Activated gamma-delta T cell (primary cell): ENCODE data around the gene CHD2.
"Not testable (repeated sequence)": the region's sequence is repeated elsewhere in the genome, so short reads cannot be mapped to it uniquely, and the experiment has no call there.

ENCODE experiments used
- DNase-seq: peaks from one replicate; lab custom pipeline; 2025; lab: John Stamatoyannopoulos, UW

CHD2 gene

GRCh38 chr15:93049914-93050578, 149.9 kb downstream of the CHD2 start:
- DNase-seq, result no peak

GRCh38 chr15:93050648-93051047, 150.5 kb downstream of the CHD2 start:
- no peak for DNase-seq

DNA sequence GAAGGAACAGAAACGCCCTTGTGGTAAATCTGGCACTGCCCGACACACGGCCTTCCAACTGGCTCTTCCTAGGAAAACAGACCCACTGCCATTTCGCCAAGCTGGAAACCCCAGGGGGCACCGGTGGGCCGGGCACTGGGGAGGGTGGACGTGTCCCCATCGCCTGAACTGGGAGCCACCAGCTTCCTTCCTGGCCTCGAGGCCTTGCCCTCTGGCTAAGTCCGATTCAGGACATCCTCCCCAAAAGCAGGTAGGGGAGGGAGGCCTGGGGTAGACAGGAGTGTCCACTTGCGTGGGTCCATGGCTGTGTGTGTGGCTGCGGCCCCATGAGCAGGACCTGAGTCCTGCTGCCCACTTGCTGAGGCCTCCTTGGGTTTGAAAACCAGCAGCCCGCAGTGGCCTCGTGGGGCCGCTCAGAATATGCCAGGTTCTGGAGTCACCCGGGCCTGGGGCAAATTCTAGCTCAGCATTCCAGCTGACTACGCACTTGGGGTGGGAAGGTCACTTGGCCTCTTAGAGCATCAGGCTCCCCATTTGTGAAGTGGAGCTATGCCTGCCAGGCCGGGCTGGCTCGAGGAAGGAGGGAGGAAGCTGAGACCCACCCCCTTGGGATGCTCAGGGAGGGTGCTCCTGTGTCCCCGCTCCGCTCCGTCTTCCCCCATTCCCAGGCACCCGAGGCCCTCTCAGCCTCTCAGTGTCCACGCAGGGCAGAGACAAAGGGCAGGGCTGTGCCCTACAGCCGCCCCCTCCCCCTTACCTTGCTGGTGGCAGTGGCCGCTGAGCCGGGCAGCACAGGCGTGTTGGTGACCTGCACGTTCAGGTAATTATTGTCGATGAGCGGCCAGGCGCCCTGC, 151.3 kb downstream of the CHD2 start:
- no peak for DNase-seq

- DNase-seq, result no peak
Observed at GRCh38 chr15:93052090-93052879, 152.2 kb downstream of the CHD2 start.

- DNase-seq, result no peak
Observed at GRCh38 chr15:93055211-93055610, 155.1 kb downstream of the CHD2 start.

- no peak for DNase-seq
Observed at GRCh38 chr15:93056836-93057235, 156.7 kb downstream of the CHD2 start.

GRCh38 chr15:93057618-93058017, 157.5 kb downstream of the CHD2 start:
- no peak for DNase-seq

DNA sequence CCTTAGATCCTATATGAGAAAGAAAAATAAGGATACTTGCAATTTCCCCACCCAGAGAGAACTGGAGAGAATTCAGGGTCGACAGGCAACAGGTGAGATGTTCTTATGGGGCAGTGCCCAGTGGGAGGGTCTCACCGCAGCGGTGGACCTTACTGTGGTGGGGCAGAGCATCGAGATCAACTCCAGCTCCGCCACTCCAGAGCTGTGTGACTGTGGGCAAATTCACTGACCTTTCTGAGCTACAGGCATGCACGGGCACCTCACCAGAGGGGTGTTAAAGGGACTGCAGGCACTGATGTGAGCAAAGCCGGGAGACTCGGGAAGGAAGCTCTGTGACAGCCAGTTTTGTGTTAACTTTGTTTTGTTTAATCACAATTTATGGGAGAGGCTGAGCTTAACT, 158.0 kb downstream of the CHD2 start:
- DNase-seq, result no peak

DNA sequence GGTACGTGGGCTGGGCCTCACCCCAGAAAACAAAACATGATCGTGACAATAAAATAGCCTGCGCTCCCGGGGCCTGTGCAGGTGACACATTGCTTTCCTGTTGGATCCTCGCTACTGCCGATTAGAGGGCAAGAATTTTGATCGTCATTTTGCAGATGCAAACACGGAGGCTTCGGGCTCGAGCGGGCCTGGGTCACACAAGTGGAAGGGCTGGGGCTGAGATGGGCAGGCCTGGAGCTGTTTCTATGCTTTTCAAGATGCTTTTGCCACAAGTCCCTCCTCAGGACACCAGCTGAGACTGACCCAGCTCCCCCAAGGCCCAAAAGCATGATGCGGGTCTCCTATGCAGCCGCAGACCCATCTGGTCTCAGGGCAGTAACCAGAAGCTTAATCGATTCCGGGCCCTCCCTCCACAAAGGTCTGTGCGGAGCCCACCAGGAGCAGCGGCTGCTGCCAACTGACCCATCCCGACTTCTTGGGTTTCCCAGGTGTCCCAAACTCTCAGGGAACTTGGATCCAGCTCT, 158.8 kb downstream of the CHD2 start:
- no peak for DNase-seq

- no peak for DNase-seq
Observed at GRCh38 chr15:93059442-93059841, 159.3 kb downstream of the CHD2 start.

DNA sequence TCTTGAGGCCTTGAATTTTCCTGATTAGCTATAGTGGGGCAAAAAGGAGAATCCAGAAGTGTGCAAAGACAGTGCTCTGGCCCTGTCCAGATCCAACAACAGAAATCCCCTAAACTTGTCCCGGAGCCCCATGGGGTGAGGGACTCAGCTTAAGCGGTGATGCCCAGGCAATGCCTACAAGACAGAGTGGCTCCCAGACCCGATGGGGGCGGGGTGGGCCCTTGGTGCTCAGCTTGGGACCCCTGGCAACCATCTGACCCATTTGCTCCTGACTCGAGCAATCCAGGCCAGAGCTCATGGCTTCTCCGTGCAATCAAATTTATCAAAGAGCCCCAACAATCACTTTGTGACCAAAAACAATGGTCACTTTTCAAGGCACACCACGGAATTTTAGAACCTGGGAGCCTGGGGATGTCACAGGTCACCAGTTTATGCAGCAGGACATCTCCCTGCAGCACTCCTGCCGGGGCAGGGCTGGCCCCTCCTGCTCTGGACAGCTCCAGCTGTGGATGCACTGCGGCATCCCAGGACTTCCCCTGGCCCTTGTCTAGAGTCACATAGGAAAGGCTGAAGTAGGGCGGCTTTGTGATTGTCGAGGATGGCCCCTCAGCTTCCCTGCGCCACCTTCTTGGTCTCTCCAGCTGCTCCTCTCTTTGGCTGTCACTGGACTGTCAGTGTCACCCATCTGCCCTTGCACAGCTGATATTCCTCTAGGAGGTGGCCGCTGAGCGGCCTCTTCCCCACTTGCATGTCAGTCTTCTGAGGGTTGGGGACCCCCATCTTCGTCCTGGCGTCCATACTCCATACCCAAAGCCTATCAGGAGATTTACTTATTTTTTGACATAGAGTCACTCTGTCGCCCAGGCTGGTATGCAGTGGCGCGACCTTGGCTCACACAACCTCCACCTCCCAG, 160.5 kb downstream of the CHD2 start:
- no peak for DNase-seq

- not testable (repeated sequence) for DNase-seq
Observed at GRCh38 chr15:93062628-93063261, 162.6 kb downstream of the CHD2 start.

GRCh38 chr15:93063262-93063671, 163.1 kb downstream of the CHD2 start:
- no peak for DNase-seq

DNA sequence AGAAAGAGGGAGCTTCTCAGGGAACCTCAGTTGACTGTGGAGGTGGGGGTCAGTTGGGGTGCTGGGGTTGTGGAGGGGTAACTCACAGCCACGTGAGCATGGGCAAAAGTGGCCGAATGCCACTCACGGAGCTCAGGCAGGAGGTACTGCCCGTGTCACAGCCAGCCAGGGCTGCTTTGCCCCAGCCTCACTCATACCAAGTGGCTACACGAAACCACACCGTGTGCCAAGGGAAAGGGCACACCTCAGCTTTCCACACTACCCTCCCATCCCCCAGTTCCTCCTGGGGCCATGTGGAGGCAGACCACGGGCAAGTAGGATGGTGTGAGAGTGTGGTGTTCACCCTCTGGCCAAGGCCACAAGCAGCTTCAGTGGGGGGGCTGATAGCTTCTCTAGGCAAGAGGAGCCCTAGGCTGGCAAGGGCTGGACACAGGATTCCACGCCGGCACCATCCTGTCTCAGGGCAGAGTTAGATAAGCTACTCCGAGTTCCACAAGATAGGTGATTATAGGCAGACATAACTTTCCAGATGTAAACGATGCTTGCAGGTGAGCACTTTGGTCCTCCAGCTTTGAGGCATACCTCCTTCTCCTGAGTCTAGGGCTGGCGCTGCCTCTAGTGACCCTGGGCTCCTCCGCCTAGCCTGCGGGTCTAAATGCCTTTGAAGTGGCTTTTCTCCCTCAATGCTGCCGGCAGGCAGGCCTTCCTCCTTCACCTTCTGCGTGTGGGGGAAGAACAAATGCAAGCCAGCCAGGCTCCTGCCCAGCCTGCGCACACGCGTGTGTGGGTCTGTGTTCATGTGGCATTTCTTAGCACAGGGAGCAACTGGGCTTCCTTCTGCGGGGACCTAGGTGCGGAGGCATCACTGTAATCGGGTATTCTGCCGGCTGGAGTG, 163.9 kb downstream of the CHD2 start:
- no peak for DNase-seq

GRCh38 chr15:93065641-93066045, 165.5 kb downstream of the CHD2 start:
- no peak for DNase-seq

- no peak for DNase-seq
Observed at GRCh38 chr15:93066224-93066681, 166.1 kb downstream of the CHD2 start.

DNA sequence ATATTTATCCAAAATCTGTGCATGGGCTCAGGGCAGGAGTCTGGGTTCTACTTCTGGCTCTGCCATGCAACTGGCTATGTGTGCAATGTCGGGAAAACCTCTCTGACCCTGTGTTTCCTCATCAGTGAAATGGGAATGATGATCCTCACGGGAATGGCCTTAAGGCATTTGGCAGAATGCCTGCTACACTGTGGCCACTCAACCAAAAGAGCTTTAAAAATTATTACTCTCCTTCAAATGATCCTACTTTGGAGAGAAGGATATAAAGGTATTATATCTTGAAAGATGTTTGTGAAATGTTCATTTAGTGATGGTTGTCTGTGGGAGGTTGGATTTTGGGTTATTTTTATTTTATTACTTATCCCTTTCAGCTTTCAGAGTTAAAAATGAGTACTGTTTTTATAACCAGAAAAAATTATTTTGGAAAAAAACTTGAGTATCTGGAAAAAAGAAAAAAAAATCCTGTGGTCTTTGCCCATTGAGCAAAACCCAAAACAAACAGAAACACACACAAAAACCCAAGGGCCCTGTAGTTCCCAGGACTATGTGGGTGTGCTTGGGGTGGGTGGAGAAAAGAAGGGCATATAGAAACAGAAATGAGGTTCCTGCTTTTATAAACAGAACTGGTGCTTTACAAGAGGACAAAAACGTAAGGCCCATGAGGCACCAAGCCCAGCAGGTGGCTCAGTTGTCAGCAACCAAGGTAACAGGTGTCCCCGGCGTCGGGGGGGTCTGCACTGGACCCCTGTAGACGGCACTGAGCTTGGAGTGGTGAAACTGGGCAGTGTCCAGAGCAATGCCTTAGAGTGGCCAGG, 166.9 kb downstream of the CHD2 start:
- DNase-seq, result no peak

GRCh38 chr15:93067649-93068085, 167.5 kb downstream of the CHD2 start:
- no peak for DNase-seq
